GM12878 (cell line): ENCODE data around the gene CD151.

Experiments used
- BCL3 ChIP-seq: IDR thresholded peaks from 2 replicates; pipeline ENCODE4 v1.6.1; 2011; ENCODE audit warnings: borderline replicate concordance, low read depth, mild to moderate bottlenecking, moderate library complexity, low read length; ENCODE audit not compliant: insufficient read depth, poor library complexity, severe bottlenecking
- BHLHE40 ChIP-seq, 2 experiments: fragments of 450-650 bp in 1 of 2; IDR thresholded peaks; 2 replicates each; pipeline ENCODE4 v1.6.1; 2011 to 2017; ENCODE audit warnings: low read depth in 2 of 2, borderline replicate concordance in 1 of 2, improper control_type of control experiment in 1 of 2, low read length in 1 of 2, mild to moderate bottlenecking in 1 of 2
- CTCF ChIP-seq, 3 experiments: IDR thresholded peaks in 2 of 3; conservative IDR thresholded peaks in 1 of 3; 2 replicates each; pipeline ENCODE4 v1.5.1; 2011; ENCODE audit warnings: low read depth in 3 of 3, low read length in 3 of 3, mild to moderate bottlenecking in 3 of 3, control low read depth in 2 of 3, moderate library complexity in 2 of 3, inconsistent platforms in 1 of 3, mixed read lengths in 1 of 3; ENCODE audit not compliant: control insufficient read depth in 2 of 3, insufficient read depth in 1 of 3; ENCODE audit errors: extremely low read depth in 1 of 3
- EP300 ChIP-seq, 2 experiments: fragments of 150-350 bp in 1 of 2; IDR thresholded peaks; 2 replicates each; pipeline ENCODE4 v1.6.1; 2011 to 2012; ENCODE audit warnings: low read depth in 2 of 2, low read length in 2 of 2, borderline replicate concordance in 1 of 2, improper control_type of control experiment in 1 of 2, inconsistent platforms in 1 of 2; ENCODE audit not compliant: control insufficient read depth in 1 of 2
- HDGF ChIP-seq: fragments of 450-650 bp; IDR thresholded peaks from 2 replicates; pipeline ENCODE4 v1.6.1; 2016; ENCODE audit warnings: antibody characterized with exemption
- NFIC ChIP-seq: IDR thresholded peaks from 2 replicates; pipeline ENCODE4 v1.6.1; 2012; ENCODE audit warnings: low read depth, mild to moderate bottlenecking, inconsistent platforms, low read length, moderate library complexity
- NFYB ChIP-seq: IDR thresholded peaks from 2 replicates; pipeline ENCODE4 v1.6.1; 2011; ENCODE audit warnings: low read depth, mild to moderate bottlenecking, low read length, improper control_type of control experiment, moderate library complexity; ENCODE audit not compliant: insufficient read depth
- RAD21 ChIP-seq: IDR thresholded peaks from 2 replicates; pipeline ENCODE4 v1.6.1; 2011; ENCODE audit warnings: mild to moderate bottlenecking, low read depth, low read length, moderate library complexity; ENCODE audit not compliant: insufficient read depth
- REST ChIP-seq: IDR thresholded peaks from 2 replicates; pipeline ENCODE4 v1.6.1; 2012; ENCODE audit warnings: mild to moderate bottlenecking, low read depth, low read length
- TAF1 ChIP-seq: IDR thresholded peaks from 2 replicates; pipeline ENCODE4 v1.6.1; 2011; ENCODE audit warnings: mild to moderate bottlenecking, low read depth, low read length, borderline replicate concordance
- TBL1XR1 ChIP-seq: IDR thresholded peaks from 2 replicates; pipeline ENCODE4 v1.6.1; 2012; ENCODE audit warnings: low read depth, low read length, improper control_type of control experiment

- TF ChIP-seq NFIC (no peak), REST (no peak), CTCF (IDR thresholded peaks at IDR 0.05 in 2 of 3, conservative IDR thresholded peaks at IDR 0.05 in 1 of 3; ENCODE audit: control insufficient read depth in 2 of 3, extremely low read depth in 1 of 3, insufficient read depth in 1 of 3, low read depth in 3 of 3, low read length in 3 of 3) (no peak), BHLHE40 (IDR thresholded peaks at IDR 0.05; ENCODE audit: borderline replicate concordance in 1 of 2, low read depth in 2 of 2, low read length in 1 of 2) (no peak), NFYB (no peak), EP300 (IDR thresholded peaks at IDR 0.05; ENCODE audit: borderline replicate concordance in 1 of 2, control insufficient read depth in 1 of 2, low read depth in 2 of 2, low read length in 2 of 2) (no peak), TBL1XR1 (no peak), TAF1 (no peak), RAD21 (no peak), HDGF (peak; percentile 59; the same call in 1 of the 2 replicates), BCL3 (no peak)
Observed at GRCh38 chr11:829847-830294, 2.9 kb upstream of the CD151 start.
